ENCODE results near the gene ZNF215. TPM values are rescaled to one million over a fixed set of nuclear protein-coding genes. Genes with fewer than 3 reads are reported as not detected.

The ZNF215 gene
- total and polyA plus RNA-seq, 2 donors (not counting 1 experiment from before 2014, with no cell fraction given): 0.85 to 2.8 TPM

DNA sequence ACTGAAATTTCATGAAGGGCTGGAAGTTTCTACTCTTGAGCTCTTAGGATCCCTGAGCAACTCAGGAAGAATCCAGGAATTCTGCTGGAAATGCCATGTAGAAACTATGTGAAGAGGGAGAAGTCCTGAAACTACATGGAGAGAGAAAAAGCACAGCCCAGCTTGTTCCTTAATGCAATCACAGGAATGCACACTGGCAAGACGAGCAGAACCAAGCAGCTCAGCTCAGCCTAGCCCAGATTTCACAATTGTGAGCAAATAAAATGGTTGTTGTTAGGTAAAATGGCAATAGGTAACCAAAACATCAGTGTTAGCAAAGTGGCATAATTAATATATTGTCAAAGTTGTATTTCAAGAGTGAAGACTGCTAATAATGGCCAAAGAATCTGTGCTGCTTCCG, 65.8 kb downstream of the ZNF215 start:
- Histone ChIP-seq H3K4me2 (replicated peaks; ENCODE audit: low read depth, low read length, poor library complexity, severe bottlenecking) (no peak overlapping the region), H3K27me3 (replicated peaks in 1 of 4; ENCODE audit: control extremely low read depth in 1 of 4, control insufficient read depth in 3 of 4, insufficient read depth in 4 of 4, low read length in 3 of 4) (no peaks in the 10 kb centered on the region), H3K9ac (ENCODE audit: low read length) (no peak overlapping the region), H3K79me2 (ENCODE audit: control insufficient read depth, insufficient read depth, low read length) (no peaks in the 10 kb centered on the region), H3K27ac (ENCODE audit: low read length in 2 of 2) (no peak overlapping the region), H2AFZ (ENCODE audit: insufficient read depth, low read depth, low read length, poor library complexity, severe bottlenecking) (no peak overlapping the region), H3K9me3 (ENCODE audit: control extremely low read depth in 1 of 3, control insufficient read depth in 2 of 3, insufficient read depth in 1 of 3, low read length in 2 of 3) (no peaks in the 10 kb centered on the region), H3K36me3 (replicated peaks in 1 of 2; ENCODE audit: control extremely low read depth in 1 of 2, control insufficient read depth in 1 of 2, extremely low read depth in 1 of 2, insufficient read depth in 2 of 2, low read length in 1 of 2) (no peaks in the 10 kb centered on the region), H3K4me3 (ENCODE audit: control extremely low read depth in 1 of 5, extremely low read depth in 1 of 5, insufficient read depth in 1 of 5, low read depth in 2 of 5, low read length in 4 of 5) (no peak overlapping the region), H3K4me1 (ENCODE audit: control insufficient read depth in 2 of 2, insufficient read depth in 2 of 2, low read length in 2 of 2) (no peaks in the 10 kb centered on the region), H4K20me1 (ENCODE audit: control insufficient read depth, insufficient read depth, low read length, poor library complexity, severe bottlenecking) (no peaks in the 10 kb centered on the region)
- no peak for DNase-seq
- TF ChIP-seq, protein P1, sequence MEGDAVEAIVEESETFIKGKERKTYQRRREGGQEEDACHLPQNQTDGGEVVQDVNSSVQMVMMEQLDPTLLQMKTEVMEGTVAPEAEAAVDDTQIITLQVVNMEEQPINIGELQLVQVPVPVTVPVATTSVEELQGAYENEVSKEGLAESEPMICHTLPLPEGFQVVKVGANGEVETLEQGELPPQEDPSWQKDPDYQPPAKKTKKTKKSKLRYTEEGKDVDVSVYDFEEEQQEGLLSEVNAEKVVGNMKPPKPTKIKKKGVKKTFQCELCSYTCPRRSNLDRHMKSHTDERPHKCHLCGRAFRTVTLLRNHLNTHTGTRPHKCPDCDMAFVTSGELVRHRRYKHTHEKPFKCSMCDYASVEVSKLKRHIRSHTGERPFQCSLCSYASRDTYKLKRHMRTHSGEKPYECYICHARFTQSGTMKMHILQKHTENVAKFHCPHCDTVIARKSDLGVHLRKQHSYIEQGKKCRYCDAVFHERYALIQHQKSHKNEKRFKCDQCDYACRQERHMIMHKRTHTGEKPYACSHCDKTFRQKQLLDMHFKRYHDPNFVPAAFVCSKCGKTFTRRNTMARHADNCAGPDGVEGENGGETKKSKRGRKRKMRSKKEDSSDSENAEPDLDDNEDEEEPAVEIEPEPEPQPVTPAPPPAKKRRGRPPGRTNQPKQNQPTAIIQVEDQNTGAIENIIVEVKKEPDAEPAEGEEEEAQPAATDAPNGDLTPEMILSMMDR (IDR thresholded peaks at IDR 0.05): no peak
- no peak for TF ChIP-seq EZH2 (IDR thresholded peaks at IDR 0.05; ENCODE audit: borderline replicate concordance, insufficient read depth, low read depth, low read length, poor library complexity, severe bottlenecking)
- POLR2A ChIA-PET: no interaction called here
- H3K4me3 Mint-ChIP-seq: no peak overlapping the region
- no peak overlapping the region for H3K27ac Mint-ChIP-seq
- no peak for ATAC-seq (ENCODE audit: low read depth)
- H3K4me1 Mint-ChIP-seq: peaks cover 3% of the 10 kb centered on the region
- H3K27me3 Mint-ChIP-seq: no peaks in the 10 kb centered on the region
- intact Hi-C loops (cut with micrococcal nuclease): no loop called here
- CTCF ChIA-PET: no interaction called here
- H3K9me3 Mint-ChIP-seq (ENCODE audit: insufficient read depth): no peaks in the 10 kb centered on the region
- WGBS (ENCODE audit: insufficient coverage): 86% methylated on average over 1 of the region's 2 CpGs

GRCh38 chr11:6992457-6993417, 66.5 kb downstream of the ZNF215 start:
- TF ChIP-seq, protein P1 (IDR thresholded peaks at IDR 0.05): no peak
- no peak for TF ChIP-seq EZH2 (IDR thresholded peaks at IDR 0.05; ENCODE audit: borderline replicate concordance, insufficient read depth, low read depth, low read length, poor library complexity, severe bottlenecking)
- Histone ChIP-seq H4K20me1 (ENCODE audit: control insufficient read depth, insufficient read depth, low read length, poor library complexity, severe bottlenecking) (no peaks in the 10 kb centered on the region), H3K4me3 (ENCODE audit: control extremely low read depth in 1 of 5, extremely low read depth in 1 of 5, insufficient read depth in 1 of 5, low read depth in 2 of 5, low read length in 4 of 5) (no peak overlapping the region), H2AFZ (ENCODE audit: insufficient read depth, low read depth, low read length, poor library complexity, severe bottlenecking) (no peak overlapping the region), H3K4me1 (ENCODE audit: control insufficient read depth in 2 of 2, insufficient read depth in 2 of 2, low read length in 2 of 2) (no peaks in the 10 kb centered on the region), H3K36me3 (replicated peaks in 1 of 2; ENCODE audit: control extremely low read depth in 1 of 2, control insufficient read depth in 1 of 2, extremely low read depth in 1 of 2, insufficient read depth in 2 of 2, low read length in 1 of 2) (no peaks in the 10 kb centered on the region), H3K79me2 (ENCODE audit: control insufficient read depth, insufficient read depth, low read length) (no peaks in the 10 kb centered on the region), H3K27me3 (replicated peaks in 1 of 4; ENCODE audit: control extremely low read depth in 1 of 4, control insufficient read depth in 3 of 4, insufficient read depth in 4 of 4, low read length in 3 of 4) (no peaks in the 10 kb centered on the region), H3K27ac (ENCODE audit: low read length in 2 of 2) (no peak overlapping the region), H3K9me3 (ENCODE audit: control extremely low read depth in 1 of 3, control insufficient read depth in 2 of 3, insufficient read depth in 1 of 3, low read length in 2 of 3) (no peaks in the 10 kb centered on the region), H3K9ac (ENCODE audit: low read length) (no peak overlapping the region), H3K4me2 (replicated peaks; ENCODE audit: low read depth, low read length, poor library complexity, severe bottlenecking) (no peak overlapping the region)
- WGBS (ENCODE audit: insufficient coverage): 72% methylated on average over 6 of the region's 11 CpGs
- Mint-ChIP-seq H3K9me3 (ENCODE audit: insufficient read depth) (no peaks in the 10 kb centered on the region), H3K27ac (no peak overlapping the region), H3K27me3 (no peaks in the 10 kb centered on the region), H3K4me3 (no peak overlapping the region), H3K4me1 (peaks cover 3% of the 10 kb centered on the region)
- DNase-seq: no peak
- POLR2A ChIA-PET: no interaction called here
- intact Hi-C loops (cut with micrococcal nuclease): no loop called here
- no peak for ATAC-seq (ENCODE audit: low read depth)
- CTCF ChIA-PET: no interaction called here
